ENCODE measurements around the gene SNAI3.

- no peak for TF ChIP-seq CTCF (IDR thresholded peaks at IDR 0.05)
- TF ChIP-seq POLR2AphosphoS5 (IDR thresholded peaks at IDR 0.05): no peak
- no peak for TF ChIP-seq POLR2A (IDR thresholded peaks at IDR 0.05)
These were observed 31.8 kb downstream of the SNAI3 start for GRCh38 chr16:88654363-88655052.

All from gastroesophageal sphincter (tissue), 3 donors.